Activated naive CD4-positive, alpha-beta T cell treated with anti-CD3 and anti-CD28 coated beads, Interleukin-2, amount 50 U/mL, for 16 hours (primary cell): ENCODE measurements around the gene IFI27.
"Not testable (repeated sequence)": the region's sequence is repeated elsewhere in the genome, so short reads cannot be mapped to it uniquely, and the experiment has no call there.

ENCODE experiments used
- DNase-seq: peaks from one replicate; pipeline ENCODE4 v3.0.0-alpha.2; 2020

Gene IFI27

GRCh38 chr14:94126800-94127199, 16.3 kb downstream of the IFI27 start:
- DNase-seq = no peak

GRCh38 chr14:94127330-94127729, 16.8 kb downstream of the IFI27 start:
- no peak for DNase-seq

GRCh38 chr14:94128216-94128839, 17.8 kb downstream of the IFI27 start:
- DNase-seq = no peak

GRCh38 chr14:94129111-94129757, 18.7 kb downstream of the IFI27 start, which contains the start of gene IFI27L2:
Gene IFI27L2 (minus strand): TSS chr14:94129604. CDS start chr14:94129564, 40 bp downstream.
- peak; percentile 50 for DNase-seq

- DNase-seq = no peak
These were observed 19.4 kb downstream of the IFI27 start for GRCh38 chr14:94129758-94130414.

- peak; percentile 57 for DNase-seq
These were observed 21.9 kb downstream of the IFI27 start for GRCh38 chr14:94132285-94132887.

- no peak for DNase-seq
These were observed 24.9 kb downstream of the IFI27 start for GRCh38 chr14:94135476-94135875.

- DNase-seq = peak; percentile 84
These were observed 26.2 kb downstream of the IFI27 start for GRCh38 chr14:94136575-94137331.

- DNase-seq = no peak
These were observed 27.7 kb downstream of the IFI27 start for GRCh38 chr14:94138251-94138650.

GRCh38 chr14:94139006-94139405, 28.5 kb downstream of the IFI27 start:
- no peak for DNase-seq

- no peak for DNase-seq
These were observed 28.9 kb downstream of the IFI27 start for GRCh38 chr14:94139421-94139820.

- no peak for DNase-seq
These were observed 31.7 kb downstream of the IFI27 start for GRCh38 chr14:94142247-94142646.

GRCh38 chr14:94142836-94143235, 32.3 kb downstream of the IFI27 start:
- no peak for DNase-seq

GRCh38 chr14:94143239-94143638, 32.7 kb downstream of the IFI27 start:
- no peak for DNase-seq

- DNase-seq = no peak
These were observed 33.2 kb downstream of the IFI27 start for GRCh38 chr14:94143711-94144110.

GRCh38 chr14:94144765-94145164, 34.2 kb downstream of the IFI27 start:
- DNase-seq = no peak

- no peak for DNase-seq
These were observed 35.5 kb downstream of the IFI27 start for GRCh38 chr14:94145902-94146527.

GRCh38 chr14:94152676-94153075, 42.1 kb downstream of the IFI27 start:
- DNase-seq = no peak

GRCh38 chr14:94153750-94154342, 43.3 kb downstream of the IFI27 start:
- no peak for DNase-seq

GRCh38 chr14:94156143-94156542, 45.6 kb downstream of the IFI27 start:
- DNase-seq = not testable (repeated sequence)

GRCh38 chr14:94157197-94157596, 46.7 kb downstream of the IFI27 start:
- no peak for DNase-seq
